Measurements from ENCODE around the gene PTPN11.

DNA sequence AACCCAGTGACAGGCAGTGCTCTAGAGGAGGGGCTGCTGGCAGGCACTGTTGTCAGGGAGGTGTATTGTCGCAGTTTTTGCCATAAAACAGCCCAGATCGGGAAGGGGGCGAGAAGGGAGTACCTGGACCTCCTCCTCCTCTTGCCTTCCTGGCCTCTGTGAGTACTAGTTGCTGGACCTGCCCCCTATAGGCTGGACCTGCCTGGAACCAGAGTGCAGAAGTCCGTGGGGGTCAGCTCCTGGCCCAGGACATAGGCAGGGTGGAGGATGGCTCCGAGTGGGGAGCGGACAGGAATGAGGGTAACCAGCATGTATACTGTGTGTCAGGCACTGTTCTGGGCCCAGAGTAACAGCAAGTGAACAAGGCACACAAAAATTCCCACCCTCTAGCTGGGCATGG, 116.3 kb downstream of the PTPN11 start:
- TF ChIP-seq, protein P1, sequence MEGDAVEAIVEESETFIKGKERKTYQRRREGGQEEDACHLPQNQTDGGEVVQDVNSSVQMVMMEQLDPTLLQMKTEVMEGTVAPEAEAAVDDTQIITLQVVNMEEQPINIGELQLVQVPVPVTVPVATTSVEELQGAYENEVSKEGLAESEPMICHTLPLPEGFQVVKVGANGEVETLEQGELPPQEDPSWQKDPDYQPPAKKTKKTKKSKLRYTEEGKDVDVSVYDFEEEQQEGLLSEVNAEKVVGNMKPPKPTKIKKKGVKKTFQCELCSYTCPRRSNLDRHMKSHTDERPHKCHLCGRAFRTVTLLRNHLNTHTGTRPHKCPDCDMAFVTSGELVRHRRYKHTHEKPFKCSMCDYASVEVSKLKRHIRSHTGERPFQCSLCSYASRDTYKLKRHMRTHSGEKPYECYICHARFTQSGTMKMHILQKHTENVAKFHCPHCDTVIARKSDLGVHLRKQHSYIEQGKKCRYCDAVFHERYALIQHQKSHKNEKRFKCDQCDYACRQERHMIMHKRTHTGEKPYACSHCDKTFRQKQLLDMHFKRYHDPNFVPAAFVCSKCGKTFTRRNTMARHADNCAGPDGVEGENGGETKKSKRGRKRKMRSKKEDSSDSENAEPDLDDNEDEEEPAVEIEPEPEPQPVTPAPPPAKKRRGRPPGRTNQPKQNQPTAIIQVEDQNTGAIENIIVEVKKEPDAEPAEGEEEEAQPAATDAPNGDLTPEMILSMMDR (IDR thresholded peaks at IDR 0.05), result no peak
- TF ChIP-seq, protein P2, sequence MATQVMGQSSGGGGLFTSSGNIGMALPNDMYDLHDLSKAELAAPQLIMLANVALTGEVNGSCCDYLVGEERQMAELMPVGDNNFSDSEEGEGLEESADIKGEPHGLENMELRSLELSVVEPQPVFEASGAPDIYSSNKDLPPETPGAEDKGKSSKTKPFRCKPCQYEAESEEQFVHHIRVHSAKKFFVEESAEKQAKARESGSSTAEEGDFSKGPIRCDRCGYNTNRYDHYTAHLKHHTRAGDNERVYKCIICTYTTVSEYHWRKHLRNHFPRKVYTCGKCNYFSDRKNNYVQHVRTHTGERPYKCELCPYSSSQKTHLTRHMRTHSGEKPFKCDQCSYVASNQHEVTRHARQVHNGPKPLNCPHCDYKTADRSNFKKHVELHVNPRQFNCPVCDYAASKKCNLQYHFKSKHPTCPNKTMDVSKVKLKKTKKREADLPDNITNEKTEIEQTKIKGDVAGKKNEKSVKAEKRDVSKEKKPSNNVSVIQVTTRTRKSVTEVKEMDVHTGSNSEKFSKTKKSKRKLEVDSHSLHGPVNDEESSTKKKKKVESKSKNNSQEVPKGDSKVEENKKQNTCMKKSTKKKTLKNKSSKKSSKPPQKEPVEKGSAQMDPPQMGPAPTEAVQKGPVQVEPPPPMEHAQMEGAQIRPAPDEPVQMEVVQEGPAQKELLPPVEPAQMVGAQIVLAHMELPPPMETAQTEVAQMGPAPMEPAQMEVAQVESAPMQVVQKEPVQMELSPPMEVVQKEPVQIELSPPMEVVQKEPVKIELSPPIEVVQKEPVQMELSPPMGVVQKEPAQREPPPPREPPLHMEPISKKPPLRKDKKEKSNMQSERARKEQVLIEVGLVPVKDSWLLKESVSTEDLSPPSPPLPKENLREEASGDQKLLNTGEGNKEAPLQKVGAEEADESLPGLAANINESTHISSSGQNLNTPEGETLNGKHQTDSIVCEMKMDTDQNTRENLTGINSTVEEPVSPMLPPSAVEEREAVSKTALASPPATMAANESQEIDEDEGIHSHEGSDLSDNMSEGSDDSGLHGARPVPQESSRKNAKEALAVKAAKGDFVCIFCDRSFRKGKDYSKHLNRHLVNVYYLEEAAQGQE (IDR thresholded peaks at IDR 0.05; ENCODE audit: low read depth, low read length), result no peak
- TF ChIP-seq, protein P3, sequence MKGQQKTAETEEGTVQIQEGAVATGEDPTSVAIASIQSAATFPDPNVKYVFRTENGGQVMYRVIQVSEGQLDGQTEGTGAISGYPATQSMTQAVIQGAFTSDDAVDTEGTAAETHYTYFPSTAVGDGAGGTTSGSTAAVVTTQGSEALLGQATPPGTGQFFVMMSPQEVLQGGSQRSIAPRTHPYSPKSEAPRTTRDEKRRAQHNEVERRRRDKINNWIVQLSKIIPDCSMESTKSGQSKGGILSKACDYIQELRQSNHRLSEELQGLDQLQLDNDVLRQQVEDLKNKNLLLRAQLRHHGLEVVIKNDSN (IDR thresholded peaks at IDR 0.05; ENCODE audit: borderline replicate concordance, low read depth), result no peak
- TF ChIP-seq POLR2AphosphoS5 (IDR thresholded peaks at IDR 0.05; ENCODE audit: low read depth, low read length) (no peak), GABPA (IDR thresholded peaks at IDR 0.05; ENCODE audit: low read depth) (no peak), RXRA (IDR thresholded peaks at IDR 0.05; ENCODE audit: borderline replicate concordance, low read depth) (no peak), RAD21 (IDR thresholded peaks at IDR 0.05; ENCODE audit: low read length) (no peak)

Measured in SK-N-SH (cell line).